ENCODE measurements around the gene CA10. TPM values are rescaled to one million over a fixed set of nuclear protein-coding genes. Genes with fewer than 3 reads are reported as not detected.

The CA10 gene
- total RNA-seq, 2 donors from 2014 or later, result not detected

- no peak for DNase-seq (ENCODE audit: low spot score)
- H3K27ac ChIP-seq, result no peak overlapping the region
- no peak overlapping the region for H3K4me3 ChIP-seq
- H3K36me3 ChIP-seq, result no peaks in the 10 kb centered on the region
- no peak for TF ChIP-seq CTCF (IDR thresholded peaks at IDR 0.05)
- no peaks in the 10 kb centered on the region for H3K4me1 ChIP-seq
- H3K9me3 ChIP-seq, result no peaks in the 10 kb centered on the region
- no peaks in the 10 kb centered on the region for H3K27me3 ChIP-seq
Observed at GRCh38 chr17:51802544-51802943, 356.0 kb downstream of the CA10 start.

GRCh38 chr17:51801626-51802025 is 356.9 kb downstream of the CA10 start:
- DNase-seq (ENCODE audit: low spot score), result no peak
- Histone ChIP-seq H3K9me3 (no peaks in the 10 kb centered on the region), H3K4me3 (no peak overlapping the region), H3K27ac (no peak overlapping the region), H3K36me3 (no peaks in the 10 kb centered on the region), H3K4me1 (no peaks in the 10 kb centered on the region), H3K27me3 (no peaks in the 10 kb centered on the region)
- no peak for TF ChIP-seq CTCF (IDR thresholded peaks at IDR 0.05)

- no peaks in the 10 kb centered on the region for H3K36me3 ChIP-seq
- DNase-seq (ENCODE audit: low spot score), result no peak
- no peaks in the 10 kb centered on the region for H3K27me3 ChIP-seq
- H3K4me1 ChIP-seq, result no peaks in the 10 kb centered on the region
- H3K9me3 ChIP-seq, result no peaks in the 10 kb centered on the region
- H3K27ac ChIP-seq, result no peak overlapping the region
- no peak for TF ChIP-seq CTCF (IDR thresholded peaks at IDR 0.05)
- no peak overlapping the region for H3K4me3 ChIP-seq
Observed at GRCh38 chr17:51799981-51800380, 358.5 kb downstream of the CA10 start.

- no peak overlapping the region for H3K27ac ChIP-seq
- H3K4me3 ChIP-seq, result no peak overlapping the region
- no peak for DNase-seq (ENCODE audit: low spot score)
- no peaks in the 10 kb centered on the region for H3K27me3 ChIP-seq
- H3K4me1 ChIP-seq, result no peaks in the 10 kb centered on the region
- no peaks in the 10 kb centered on the region for H3K36me3 ChIP-seq
- no peaks in the 10 kb centered on the region for H3K9me3 ChIP-seq
- no peak for TF ChIP-seq CTCF (IDR thresholded peaks at IDR 0.05)
Observed at GRCh38 chr17:51799240-51799639, 359.3 kb downstream of the CA10 start.

GRCh38 chr17:51797150-51797549 is 361.4 kb downstream of the CA10 start:
- Histone ChIP-seq H3K4me3 (no peak overlapping the region), H3K27ac (no peak overlapping the region), H3K9me3 (no peaks in the 10 kb centered on the region), H3K36me3 (no peaks in the 10 kb centered on the region), H3K4me1 (no peaks in the 10 kb centered on the region), H3K27me3 (no peaks in the 10 kb centered on the region)
- no peak for TF ChIP-seq CTCF (IDR thresholded peaks at IDR 0.05)
- no peak for DNase-seq (ENCODE audit: low spot score)

GRCh38 chr17:51796026-51796425 is 362.5 kb downstream of the CA10 start:
- DNase-seq (ENCODE audit: low spot score), result no peak
- Histone ChIP-seq H3K9me3 (no peaks in the 10 kb centered on the region), H3K4me3 (no peak overlapping the region), H3K4me1 (no peaks in the 10 kb centered on the region), H3K27me3 (no peaks in the 10 kb centered on the region), H3K27ac (no peak overlapping the region), H3K36me3 (no peaks in the 10 kb centered on the region)
- TF ChIP-seq CTCF (IDR thresholded peaks at IDR 0.05), result no peak
